GM21423 (cell line): ENCODE results near the gene FAHD1.
"Not testable (repeated sequence)": the region's sequence is repeated elsewhere in the genome, so short reads cannot be mapped to it uniquely, and the experiment has no call there.

Experiments used
- ATAC-seq: cut with Tn5 transposase; IDR thresholded peaks from one replicate; pipeline ENCODE4 v1.9.1; 2021; ENCODE audit warnings: mild to moderate bottlenecking, moderate library complexity; ENCODE audit not compliant: unreplicated experiment

FAHD1 gene

GRCh38 chr16:1834096-1834495 lies 7.1 kb downstream of the FAHD1 start:
- ATAC-seq = no peak

- no peak for ATAC-seq
Observed at GRCh38 chr16:1839554-1839953, 12.5 kb downstream of the FAHD1 start.

- no peak for ATAC-seq
Observed at GRCh38 chr16:1845985-1846384, 19.0 kb downstream of the FAHD1 start.

GRCh38 chr16:1846416-1846815 lies 19.4 kb downstream of the FAHD1 start:
- ATAC-seq = no peak

GRCh38 chr16:1850981-1851380 lies 24.0 kb downstream of the FAHD1 start:
- ATAC-seq = no peak

GRCh38 chr16:1851793-1852192 lies 24.8 kb downstream of the FAHD1 start:
- no peak for ATAC-seq

- ATAC-seq = no peak
Observed at GRCh38 chr16:1857433-1858097, 30.6 kb downstream of the FAHD1 start.

- ATAC-seq = no peak
Observed at GRCh38 chr16:1858189-1858865, 31.3 kb downstream of the FAHD1 start.

- ATAC-seq = no peak
Observed at GRCh38 chr16:1859650-1860049, 32.6 kb downstream of the FAHD1 start.

GRCh38 chr16:1861730-1862129 lies 34.7 kb downstream of the FAHD1 start:
- ATAC-seq = no peak

- no peak for ATAC-seq
Observed at GRCh38 chr16:1862394-1862793, 35.4 kb downstream of the FAHD1 start.

GRCh38 chr16:1863681-1864460 lies 36.9 kb downstream of the FAHD1 start:
- ATAC-seq = no peak

GRCh38 chr16:1865902-1866690 lies 39.1 kb downstream of the FAHD1 start:
- ATAC-seq = no peak

- no peak for ATAC-seq
Observed at GRCh38 chr16:1870365-1871082, 43.5 kb downstream of the FAHD1 start.

- no peak for ATAC-seq
Observed at GRCh38 chr16:1871974-1872635, 45.1 kb downstream of the FAHD1 start, which contains the start of gene MEIOB. Gene MEIOB (minus strand): TSS chr16:1872164. CDS start chr16:1868175, 3,989 bp downstream.

GRCh38 chr16:1874854-1875253 lies 47.8 kb downstream of the FAHD1 start:
- no peak for ATAC-seq

- not testable (repeated sequence) for ATAC-seq
Observed at GRCh38 chr16:1876066-1876465, 49.1 kb downstream of the FAHD1 start.

GRCh38 chr16:1876468-1876867 lies 49.5 kb downstream of the FAHD1 start:
- no peak for ATAC-seq

- no peak for ATAC-seq
Observed at GRCh38 chr16:1877089-1877488, 50.1 kb downstream of the FAHD1 start.

- ATAC-seq = no peak
Observed at GRCh38 chr16:1877804-1878203, 50.8 kb downstream of the FAHD1 start.
